Fibroblast of upper back skin (primary cell): ENCODE measurements around the gene DDX54.
"Not testable (repeated sequence)": the region's sequence is repeated elsewhere in the genome, so short reads cannot be mapped to it uniquely, and the experiment has no call there.

ENCODE experiments used
- DNase-seq: peaks from one replicate; pipeline ENCODE4 v3.0.0-alpha.2; 2013

The DDX54 gene

DNA sequence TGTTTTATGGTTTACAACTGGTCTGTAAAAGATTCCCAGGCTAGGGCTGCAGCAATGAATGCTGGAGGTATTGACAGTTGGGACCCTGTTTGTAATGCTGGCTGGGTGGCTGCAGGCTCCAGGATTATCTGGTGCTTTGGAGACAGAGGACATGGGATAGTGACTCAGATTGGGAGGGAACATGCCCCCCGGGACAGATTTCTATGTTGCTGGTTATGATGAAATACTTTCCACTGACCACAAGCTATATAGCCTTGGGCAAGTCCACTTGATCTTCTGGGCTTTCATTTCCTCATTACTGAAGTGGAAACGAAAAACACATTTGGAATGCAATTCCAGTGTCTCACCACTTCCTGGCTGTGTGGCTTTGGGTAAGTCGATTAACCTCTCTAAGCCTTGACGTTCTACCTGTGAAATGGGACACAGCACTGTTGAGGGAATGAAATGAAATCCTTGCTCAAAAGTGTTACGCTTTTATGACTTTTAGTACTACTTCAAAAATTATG lies 29.7 kb upstream of the DDX54 start:
- peak; percentile 97 for DNase-seq

DNA sequence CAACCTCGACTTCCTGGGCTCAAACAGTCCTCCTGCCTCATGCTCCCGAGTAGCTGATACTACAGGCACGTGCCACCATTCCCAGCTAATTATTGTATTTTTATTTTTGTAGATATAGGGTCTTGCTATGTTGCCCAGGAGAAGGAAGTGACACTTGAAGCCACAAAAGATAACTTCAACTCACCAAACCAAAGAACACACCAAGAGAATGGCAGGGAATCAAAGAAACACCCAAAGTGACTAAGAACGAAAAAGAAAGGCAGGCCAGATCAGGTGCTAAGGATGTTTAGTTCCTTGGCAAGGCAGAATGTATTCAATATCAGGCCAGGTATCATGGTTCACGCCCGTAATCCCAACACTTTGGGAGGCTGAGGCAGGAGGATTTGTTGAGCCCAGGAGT lies 25.9 kb upstream of the DDX54 start:
- no peak for DNase-seq

- no peak for DNase-seq
Measured at GRCh38 chr12:113208041-113208934, 23.0 kb upstream of the DDX54 start.

DNA sequence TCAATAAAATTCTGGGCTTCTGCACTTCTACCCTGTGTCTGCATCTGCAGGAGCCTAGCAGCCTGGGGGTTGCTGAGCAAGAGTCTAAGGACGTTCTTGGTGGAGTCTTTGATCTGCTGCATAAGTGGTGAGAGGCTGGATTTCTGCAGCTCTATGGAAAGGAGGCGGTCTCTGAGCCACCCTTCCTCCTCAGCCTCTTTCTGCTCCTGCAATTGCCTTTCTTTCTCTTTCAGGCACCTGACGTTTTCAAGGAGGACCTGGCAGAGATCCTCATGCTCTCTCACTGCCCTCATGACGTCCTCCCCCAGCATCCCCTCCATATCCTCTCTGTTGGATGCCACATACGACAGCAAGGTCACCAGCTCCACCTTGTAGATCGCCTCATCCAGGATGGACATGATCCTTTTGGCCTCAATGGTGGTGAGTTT lies 22.3 kb upstream of the DDX54 start:
- DNase-seq = peak; percentile 51

DNA sequence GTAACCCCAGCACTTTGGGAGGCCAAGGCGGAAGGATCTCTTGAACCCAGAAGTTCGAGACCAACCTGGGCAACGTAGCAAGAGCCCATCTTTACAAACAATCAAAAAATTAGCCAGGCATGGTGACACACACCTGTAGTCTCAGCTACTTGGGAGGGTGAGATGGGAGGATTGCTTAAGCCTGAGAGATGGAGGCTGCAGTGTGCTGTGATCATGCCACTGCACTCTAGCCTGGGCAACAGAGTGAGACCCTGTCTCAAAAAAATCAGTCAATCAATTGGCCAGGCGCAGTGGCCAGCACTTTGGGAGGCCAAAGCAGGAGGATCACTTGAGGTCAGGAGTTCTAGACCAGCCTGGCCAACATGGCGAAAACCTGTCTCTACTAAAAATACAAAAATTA lies 21.5 kb upstream of the DDX54 start:
- not testable (repeated sequence) for DNase-seq

GRCh38 chr12:113204804-113205203 lies 19.5 kb upstream of the DDX54 start:
- DNase-seq = no peak

GRCh38 chr12:113203852-113204760 lies 18.8 kb upstream of the DDX54 start:
- DNase-seq = no peak

- DNase-seq = no peak
Measured at GRCh38 chr12:113202300-113203075, 17.2 kb upstream of the DDX54 start.

GRCh38 chr12:113201187-113202177 lies 16.2 kb upstream of the DDX54 start:
- no peak for DNase-seq

DNA sequence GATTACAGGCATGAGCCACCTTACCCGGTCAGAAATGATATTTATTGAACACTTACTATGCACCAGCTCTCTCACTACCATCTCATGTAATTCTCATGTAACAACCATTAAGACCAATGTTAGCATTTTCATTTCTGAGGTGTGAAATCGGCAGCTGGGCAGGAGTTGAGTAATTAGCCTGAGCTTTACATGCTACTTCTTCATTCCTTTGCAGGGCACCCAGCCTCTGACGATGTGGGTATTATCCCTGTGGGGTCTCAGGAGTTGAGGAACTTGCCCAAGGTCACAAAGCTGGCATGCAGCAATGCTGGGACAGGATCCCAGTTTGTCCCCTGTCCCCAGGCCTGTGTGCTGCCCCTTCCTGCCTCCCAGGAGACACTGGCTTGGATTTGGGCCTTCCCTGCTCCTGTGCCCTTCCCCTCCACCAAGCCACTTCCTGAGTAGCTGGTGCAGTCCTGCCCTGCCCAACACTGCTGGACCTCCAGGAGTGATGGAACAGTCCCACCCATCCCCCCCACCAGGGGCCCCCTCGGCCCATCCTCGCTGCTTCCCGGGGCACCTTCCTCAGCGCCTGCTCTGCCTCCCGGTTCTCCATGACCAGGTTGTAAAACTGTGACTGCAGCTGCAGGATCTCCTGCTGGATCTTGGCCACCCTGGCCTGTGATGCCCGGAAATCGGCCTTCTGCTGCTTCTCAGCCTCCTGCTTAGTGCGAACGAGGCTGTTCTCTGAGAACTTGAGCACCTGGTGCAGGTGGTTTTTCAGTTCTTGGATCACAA lies 14.9 kb upstream of the DDX54 start:
- no peak for DNase-seq

DNA sequence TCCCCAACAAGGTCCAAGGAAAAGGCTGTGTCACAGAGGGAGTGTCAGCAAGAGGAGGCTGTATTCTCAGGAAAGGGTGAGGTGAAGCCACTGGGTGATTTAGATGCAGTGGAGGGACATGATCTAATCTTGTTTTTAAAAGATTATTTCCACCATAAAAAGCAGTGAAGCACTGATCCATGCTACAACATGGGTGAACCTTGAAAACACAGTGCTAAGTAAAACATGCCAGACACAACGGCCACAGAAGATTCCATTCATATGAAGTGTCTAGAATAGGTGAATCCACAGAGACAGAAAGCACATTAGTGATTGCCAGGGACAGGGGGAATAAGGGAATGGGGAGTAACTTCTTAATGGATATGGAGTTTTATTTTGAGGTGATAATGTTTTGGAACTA lies 13.0 kb upstream of the DDX54 start:
- peak; percentile 51 for DNase-seq

DNA sequence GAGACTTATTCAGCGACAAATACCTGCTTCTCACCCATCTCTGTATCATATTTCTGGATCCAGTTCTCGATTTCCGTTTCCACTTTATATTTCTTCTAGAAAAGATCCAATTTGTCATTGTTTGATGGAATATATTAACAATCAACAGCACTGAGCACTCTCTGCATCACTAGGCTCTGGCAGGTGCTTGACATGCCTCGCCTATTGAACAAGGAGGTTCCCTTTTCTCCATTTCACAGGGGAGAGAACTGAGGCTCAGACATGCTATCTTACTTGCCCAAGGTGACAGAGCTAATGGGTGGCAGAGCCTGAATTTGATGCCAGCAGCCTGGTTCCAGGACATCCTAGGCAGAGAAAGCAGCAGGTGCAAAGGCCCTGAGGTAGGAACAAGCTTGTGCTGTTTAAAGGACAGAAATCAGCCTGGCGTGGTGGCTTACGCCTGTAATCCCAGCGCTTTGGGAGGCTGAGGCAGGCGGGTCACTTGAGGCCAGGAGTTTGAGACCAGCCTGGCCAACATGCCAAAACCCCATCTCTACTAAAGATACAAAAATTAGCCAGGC lies 12.3 kb upstream of the DDX54 start:
- DNase-seq = no peak

GRCh38 chr12:113196990-113197389 lies 11.7 kb upstream of the DDX54 start:
- peak; percentile 81 for DNase-seq

GRCh38 chr12:113196582-113196981 lies 11.3 kb upstream of the DDX54 start:
- no peak for DNase-seq

GRCh38 chr12:113195598-113195997 lies 10.3 kb upstream of the DDX54 start:
- DNase-seq = no peak

GRCh38 chr12:113194971-113195391 lies 9.7 kb upstream of the DDX54 start:
- DNase-seq = peak; percentile 88

GRCh38 chr12:113191227-113191626 lies 5.9 kb upstream of the DDX54 start:
- DNase-seq = no peak

DNA sequence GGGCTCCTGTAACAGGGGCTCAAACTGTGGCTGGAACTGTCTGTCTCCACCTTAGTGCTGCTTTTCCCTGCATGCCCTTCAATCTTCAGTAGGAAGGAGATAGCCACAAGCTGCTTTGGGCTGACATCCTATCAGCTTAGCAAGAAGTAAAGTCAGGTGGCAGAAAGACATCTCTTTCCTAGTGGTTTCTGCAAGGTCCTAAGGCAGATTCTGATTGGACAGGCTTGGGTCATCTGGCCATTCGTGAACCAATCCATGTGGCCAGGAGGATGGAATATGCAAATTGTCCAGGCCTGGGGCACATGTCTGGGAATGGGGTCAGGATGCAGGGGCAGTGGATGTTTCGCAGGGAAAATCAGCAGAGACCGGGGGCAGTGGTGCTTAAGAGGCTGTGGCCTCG lies 5.5 kb upstream of the DDX54 start:
- peak; percentile 16 for DNase-seq

DNA sequence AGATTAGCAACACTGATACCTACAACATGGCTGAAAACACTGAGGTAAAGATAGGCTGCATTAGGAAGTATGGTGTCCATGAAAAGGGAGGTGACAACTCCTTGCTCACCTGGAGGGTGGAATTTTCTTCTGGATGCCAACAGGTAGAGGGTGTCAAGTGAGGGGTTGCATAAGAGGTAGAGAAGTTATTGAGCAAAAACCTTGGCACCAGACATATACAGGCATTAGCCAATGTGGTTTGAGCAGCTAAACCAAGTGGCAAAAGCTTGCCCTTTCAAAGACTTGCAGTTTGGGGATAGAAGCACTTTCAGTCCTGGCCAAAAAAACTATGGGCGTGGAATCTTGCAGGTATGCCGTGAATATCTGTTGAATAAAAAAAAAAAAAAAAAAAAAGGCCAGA lies 4.1 kb upstream of the DDX54 start:
- no peak for DNase-seq

DNA sequence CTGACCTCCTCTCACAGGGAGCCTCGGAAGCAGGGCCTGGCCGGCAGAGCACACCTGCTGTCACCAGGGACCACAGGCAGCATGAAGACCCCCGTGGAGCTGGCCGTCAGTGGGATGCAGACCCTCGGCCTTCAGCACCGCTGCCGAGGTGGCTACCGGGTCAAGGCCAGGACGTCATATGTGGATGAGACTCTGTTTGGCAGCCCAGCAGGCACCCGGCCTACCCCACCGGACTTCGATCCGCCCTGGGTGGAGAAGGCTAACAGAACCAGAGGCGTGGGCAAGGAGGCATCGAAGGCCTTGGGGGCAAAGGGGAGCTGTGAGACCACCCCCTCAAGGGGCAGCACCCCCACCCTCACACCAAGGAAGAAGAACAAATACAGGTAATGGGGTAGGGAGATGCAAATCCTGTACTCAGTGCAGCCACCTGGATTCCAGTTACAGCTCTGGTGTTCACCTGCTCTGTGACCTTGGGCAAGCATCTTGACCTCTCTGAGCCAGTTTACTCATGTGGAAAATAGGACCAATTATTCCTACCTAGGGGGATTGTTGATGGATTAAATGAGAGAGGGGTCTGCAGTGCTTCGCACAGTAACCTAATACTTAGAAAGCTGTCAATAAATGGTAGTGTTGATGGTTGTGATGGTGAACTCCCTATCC lies 1.5 kb upstream of the DDX54 start:
- DNase-seq = no peak
